GM18858 (cell line): ENCODE measurements around the gene PTPRN2.
"Not testable (repeated sequence)": the region's sequence is repeated elsewhere in the genome, so short reads cannot be mapped to it uniquely, and the experiment has no call there.

Experiments
- ATAC-seq: cut with Tn5 transposase; IDR thresholded peaks from one replicate; pipeline ENCODE4 v1.9.1; 2021; ENCODE audit not compliant: unreplicated experiment

The PTPRN2 gene

GRCh38 chr7:157996359-157997079, 591.1 kb downstream of the PTPRN2 start:
- ATAC-seq, result no peak

- ATAC-seq, result no peak
Observed at GRCh38 chr7:157995815-157996214, 591.8 kb downstream of the PTPRN2 start.

- no peak for ATAC-seq
Observed at GRCh38 chr7:157994319-157994718, 593.3 kb downstream of the PTPRN2 start.

GRCh38 chr7:157993406-157994105, 594.1 kb downstream of the PTPRN2 start:
- no peak for ATAC-seq

- ATAC-seq, result no peak
Observed at GRCh38 chr7:157992511-157993160, 595.0 kb downstream of the PTPRN2 start.

- no peak for ATAC-seq
Observed at GRCh38 chr7:157991761-157992160, 595.9 kb downstream of the PTPRN2 start.

- ATAC-seq, result no peak
Observed at GRCh38 chr7:157991351-157991750, 596.3 kb downstream of the PTPRN2 start.

- ATAC-seq, result no peak
Observed at GRCh38 chr7:157990881-157991250, 596.8 kb downstream of the PTPRN2 start.

GRCh38 chr7:157990226-157990880, 597.3 kb downstream of the PTPRN2 start:
- ATAC-seq, result no peak

- no peak for ATAC-seq
Observed at GRCh38 chr7:157989589-157989988, 598.0 kb downstream of the PTPRN2 start.

GRCh38 chr7:157987906-157988305, 599.7 kb downstream of the PTPRN2 start:
- no peak for ATAC-seq

GRCh38 chr7:157986051-157986450, 601.6 kb downstream of the PTPRN2 start:
- ATAC-seq, result no peak

GRCh38 chr7:157985636-157986035, 602.0 kb downstream of the PTPRN2 start:
- no peak for ATAC-seq

GRCh38 chr7:157984423-157985163, 603.0 kb downstream of the PTPRN2 start:
- no peak for ATAC-seq

GRCh38 chr7:157983502-157984422, 603.9 kb downstream of the PTPRN2 start:
- no peak for ATAC-seq

GRCh38 chr7:157981778-157982177, 605.8 kb downstream of the PTPRN2 start:
- no peak for ATAC-seq

GRCh38 chr7:157980774-157981173, 606.8 kb downstream of the PTPRN2 start:
- no peak for ATAC-seq

- ATAC-seq, result not testable (repeated sequence)
Observed at GRCh38 chr7:157980341-157980731, 607.3 kb downstream of the PTPRN2 start.

GRCh38 chr7:157979636-157980340, 607.8 kb downstream of the PTPRN2 start:
- no peak for ATAC-seq
